GM20000 (cell line): Measurements from ENCODE around the gene CLHC1.
"Not testable (repeated sequence)": the region's sequence is repeated elsewhere in the genome, so short reads cannot be mapped to it uniquely, and the experiment has no call there.

Experiments
- DNase-seq: peaks from one replicate; pipeline ENCODE4 v3.0.0; 2012; ENCODE audit warnings: low spot score
- CTCF ChIP-seq: IDR thresholded peaks from 2 replicates; pipeline ENCODE4 v1.5.1; 2012; ENCODE audit warnings: mild to moderate bottlenecking, control low read depth; ENCODE audit errors: extremely low read depth, missing control alignments

The CLHC1 gene

DNA sequence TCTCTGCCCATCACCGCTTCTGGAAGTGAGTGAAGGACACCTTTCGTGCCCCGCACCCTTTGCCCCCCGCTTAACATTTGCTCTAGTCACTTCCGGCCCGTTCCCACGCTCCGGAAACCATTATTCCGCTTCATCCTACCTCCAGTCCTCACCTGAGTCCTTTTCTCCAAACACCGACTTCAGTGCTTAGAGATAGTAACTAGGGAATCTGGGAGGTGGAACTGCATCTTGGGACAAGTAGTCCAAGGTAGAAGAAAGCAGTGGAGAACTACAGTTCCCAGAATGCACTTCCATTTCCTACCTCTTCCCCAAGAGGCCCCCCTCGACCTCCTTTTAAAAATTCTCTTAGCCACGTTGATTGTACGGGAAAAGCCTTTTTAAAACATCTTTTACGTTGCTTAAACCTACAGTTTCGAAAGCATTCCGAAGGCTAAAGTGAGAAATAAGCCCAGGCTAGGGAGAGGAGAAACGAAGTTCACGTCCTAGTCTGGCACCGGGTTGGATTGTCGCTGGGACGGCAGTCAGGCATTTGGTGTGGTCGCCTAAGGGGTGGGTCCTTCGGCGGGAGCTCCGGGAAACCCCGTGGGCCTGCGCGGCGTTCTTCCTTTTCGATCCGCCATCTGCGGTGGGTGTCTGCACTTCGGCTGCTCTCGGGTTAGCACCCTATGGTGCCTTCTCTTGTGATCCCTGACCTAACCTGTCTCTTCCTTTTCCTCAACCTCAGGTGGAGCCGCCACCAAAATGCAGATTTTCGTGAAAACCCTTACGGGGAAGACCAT is at the start of gene CLHC1, which contains the start of gene RPS27A:
TSS of gene CLHC1 (minus strand) at position 210 of the 779 bp plus-strand sequence. CDS start 9,882 bp downstream, outside the sequence.
TSS of gene RPS27A (plus strand) at position 605 of the 779 bp plus-strand sequence. CDS start at position 742, 137 bp downstream.
- DNase-seq: peak; percentile 84
- no peak for TF ChIP-seq CTCF

DNA sequence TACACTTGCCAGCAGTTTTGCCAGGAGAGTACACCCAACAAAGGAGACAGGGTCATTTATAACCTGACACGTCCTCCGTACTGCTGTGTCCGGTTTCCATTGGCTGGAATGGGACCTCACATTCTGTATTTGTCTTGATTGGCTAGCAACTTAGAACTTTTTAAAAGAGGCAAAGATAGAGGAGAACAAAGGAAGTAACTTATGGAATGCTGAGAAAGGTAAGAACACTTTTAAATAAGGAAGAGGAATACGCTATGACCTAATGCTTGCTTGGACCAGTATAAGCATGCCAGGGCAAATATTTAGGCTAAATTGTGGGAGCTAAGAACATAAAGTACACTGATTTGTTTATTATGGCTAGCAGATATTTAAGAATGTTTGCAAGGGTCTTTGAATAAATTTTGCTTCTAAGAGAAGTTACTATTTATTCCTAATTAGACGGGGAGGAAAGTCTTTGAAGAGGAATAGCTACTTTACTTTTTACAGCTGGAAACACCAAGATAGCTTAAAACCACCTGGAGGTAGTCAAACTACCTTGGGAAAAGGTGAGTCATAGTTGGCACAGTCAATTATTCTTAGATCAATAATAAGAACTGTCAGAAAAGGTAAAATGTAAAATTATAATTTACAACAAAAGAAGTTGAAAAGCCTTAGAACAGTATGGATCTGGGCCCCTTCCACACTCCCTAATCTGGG is 48.9 kb upstream of the CLHC1 start:
- not testable (repeated sequence) for DNase-seq

- DNase-seq: not testable (repeated sequence)
Observed at GRCh38 chr2:55279859-55280424, 47.8 kb upstream of the CLHC1 start.

DNA sequence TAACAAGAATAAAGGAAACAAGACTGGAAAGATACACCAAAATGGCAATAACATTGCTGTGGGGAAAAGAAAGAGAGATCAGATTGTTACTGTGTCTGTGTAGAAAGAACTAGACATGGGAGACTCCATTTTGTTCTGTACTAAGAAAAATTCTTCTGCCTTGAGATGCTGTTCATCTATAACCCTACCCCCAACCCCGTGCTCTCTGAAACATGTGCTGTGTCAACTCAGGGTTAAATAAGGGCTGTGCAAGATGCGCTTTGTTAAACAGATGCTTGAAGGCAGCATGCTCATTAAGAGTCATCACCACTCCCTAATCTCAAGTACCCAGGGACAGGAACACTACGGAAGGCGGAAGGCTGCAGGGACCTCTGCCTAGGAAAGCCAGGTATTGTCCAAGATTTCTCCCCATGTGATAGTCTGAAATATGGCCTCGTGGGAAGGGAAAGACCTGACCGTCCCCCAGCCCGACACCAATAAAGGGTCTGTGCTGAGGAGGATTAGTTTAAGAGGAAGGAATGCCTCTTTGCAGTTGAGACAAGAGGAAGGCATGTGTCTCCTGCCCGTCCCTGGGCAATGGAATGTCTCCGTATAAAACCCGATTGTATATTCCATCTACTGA is 47.2 kb upstream of the CLHC1 start:
- DNase-seq: not testable (repeated sequence)

DNA sequence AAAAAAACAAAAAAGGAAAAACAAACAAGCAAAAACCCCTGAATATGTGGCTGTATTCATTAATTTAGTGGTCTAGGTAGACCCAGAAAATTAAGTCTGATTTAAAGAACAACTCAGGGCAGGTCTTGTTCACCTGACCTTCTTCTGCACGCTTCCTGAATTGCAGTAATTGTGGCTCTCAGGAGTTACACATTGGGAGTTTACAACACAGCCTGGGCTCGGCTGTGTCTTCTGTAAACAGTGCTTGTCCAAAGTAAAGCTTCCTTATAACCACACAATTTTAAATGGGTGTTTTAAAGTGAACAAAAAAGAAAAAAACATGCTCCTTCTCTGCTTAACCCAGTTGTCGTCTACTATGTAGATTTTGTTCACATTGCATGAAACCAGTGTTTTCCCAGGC is 45.2 kb upstream of the CLHC1 start:
- TF ChIP-seq CTCF: no peak
- DNase-seq: no peak

- DNase-seq: not testable (repeated sequence)
Observed at GRCh38 chr2:55274346-55274745, 42.3 kb upstream of the CLHC1 start.

GRCh38 chr2:55269645-55269990 is 37.5 kb upstream of the CLHC1 start:
- peak; percentile 7 for DNase-seq
- no peak for TF ChIP-seq CTCF

DNA sequence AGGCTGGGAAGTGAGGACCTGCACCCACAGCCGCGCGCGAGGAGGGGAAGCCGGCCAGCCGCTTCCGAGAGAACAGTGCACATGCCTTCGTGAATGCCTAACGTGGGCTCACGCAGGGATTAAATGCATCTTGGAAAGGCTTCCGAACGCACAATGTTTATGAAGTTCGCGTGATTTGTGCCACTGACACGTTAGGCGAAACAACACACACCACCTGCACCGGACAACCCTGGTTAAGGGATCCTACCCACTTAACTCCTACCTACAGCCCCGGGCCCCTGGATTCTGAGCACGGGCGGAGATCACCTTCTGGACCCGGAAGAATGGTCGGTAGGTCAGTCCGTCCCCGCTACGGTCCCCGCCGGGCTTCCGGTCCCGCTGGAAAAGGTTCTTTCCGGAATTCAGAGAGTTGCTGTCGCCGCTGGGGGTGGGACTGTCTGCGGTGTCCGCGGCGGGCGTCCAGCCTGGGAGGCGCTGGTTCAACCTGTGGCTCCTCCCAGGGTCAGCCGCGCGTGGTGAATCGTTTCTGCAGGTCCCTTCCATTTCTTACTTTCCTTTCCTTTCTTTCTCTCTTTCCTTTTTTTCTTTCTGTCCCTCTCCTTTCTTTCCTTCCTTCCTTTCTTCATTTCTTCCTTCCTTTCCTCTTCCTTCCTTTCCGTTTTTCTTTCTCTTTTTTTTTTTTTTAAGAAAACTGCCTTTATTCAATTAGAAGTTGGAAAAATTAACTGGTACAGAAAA is 37.0 kb upstream of the CLHC1 start, which contains the start of gene MTIF2:
TSS of gene MTIF2 (minus strand) at position 325 of the 738 bp plus-strand sequence. CDS start 5,373 bp downstream, outside the sequence.
- TF ChIP-seq CTCF: no peak
- DNase-seq: peak; percentile 88
